GM18868 (cell line): ENCODE results near the gene CALHM1.
"Not testable (repeated sequence)": the region's sequence is repeated elsewhere in the genome, so short reads cannot be mapped to it uniquely, and the experiment has no call there.

ENCODE experiments used
- ATAC-seq: cut with Tn5 transposase; IDR thresholded peaks from one replicate; pipeline ENCODE4 v1.9.1; 2021; ENCODE audit warnings: mild to moderate bottlenecking, moderate library complexity; ENCODE audit not compliant: unreplicated experiment

Gene CALHM1

DNA sequence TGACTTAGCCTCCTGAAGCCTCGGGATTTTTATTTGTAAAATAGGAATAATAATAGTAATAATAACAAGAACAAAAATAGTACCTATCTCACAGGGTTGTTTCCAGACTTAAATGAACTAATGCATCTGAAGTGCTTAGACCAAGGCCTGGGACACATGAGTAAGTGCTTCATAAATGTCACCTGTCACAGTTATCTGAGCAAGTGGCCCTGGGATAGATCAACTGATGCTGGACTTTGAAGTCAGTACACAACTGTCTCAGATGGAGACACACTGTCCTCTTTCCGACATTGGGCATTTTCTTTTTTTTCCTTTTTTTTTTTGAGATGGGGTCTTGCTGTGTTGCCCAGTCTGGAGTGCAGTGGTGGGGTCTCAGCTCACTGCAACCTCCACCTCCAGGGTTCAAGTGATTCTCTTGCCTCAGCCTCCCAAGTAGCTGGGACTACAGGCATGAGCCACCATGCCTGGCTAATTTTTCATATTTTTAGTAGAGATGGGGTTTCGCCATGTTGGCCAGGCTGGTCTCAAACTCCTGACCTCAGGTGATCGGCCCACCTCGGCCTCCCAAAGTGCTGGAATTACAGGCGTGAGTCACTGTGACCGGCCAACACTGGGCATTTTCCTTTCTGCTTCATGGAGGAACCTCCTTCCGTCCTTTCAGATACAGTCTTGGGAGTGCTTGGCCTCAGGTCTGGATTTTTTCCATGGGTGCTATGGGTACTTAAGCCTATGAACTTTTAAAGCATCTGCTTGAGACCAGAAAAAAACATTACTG is 28.1 kb upstream of the CALHM1 start:
- not testable (repeated sequence) for ATAC-seq

DNA sequence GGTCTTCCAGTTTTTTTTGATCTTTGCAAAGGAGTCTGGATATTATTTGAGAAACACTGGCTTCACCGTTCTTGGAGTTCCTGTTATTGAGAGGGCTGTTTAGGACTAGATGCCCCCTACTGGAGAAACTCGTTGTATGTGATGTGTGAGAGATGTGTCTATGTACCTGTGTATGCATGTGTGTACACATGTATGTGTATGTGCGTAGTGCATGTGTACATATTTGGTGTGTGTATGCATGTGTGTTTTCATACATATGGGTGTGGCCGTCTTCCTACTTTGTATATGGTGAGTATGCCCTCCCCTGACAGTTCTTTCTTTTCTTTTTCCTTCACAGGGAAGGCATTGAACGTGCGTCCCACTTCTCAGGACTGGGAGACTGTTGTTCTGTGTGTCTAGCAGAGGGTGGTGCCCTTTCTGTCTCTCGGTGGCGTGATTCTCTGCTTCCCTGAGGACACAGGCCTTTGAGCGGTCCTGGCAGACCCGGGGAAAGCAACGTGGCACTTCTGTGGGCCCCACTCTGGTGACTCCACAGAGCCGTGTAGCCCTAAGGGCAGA is 23.4 kb upstream of the CALHM1 start:
- peak; percentile 79 for ATAC-seq

DNA sequence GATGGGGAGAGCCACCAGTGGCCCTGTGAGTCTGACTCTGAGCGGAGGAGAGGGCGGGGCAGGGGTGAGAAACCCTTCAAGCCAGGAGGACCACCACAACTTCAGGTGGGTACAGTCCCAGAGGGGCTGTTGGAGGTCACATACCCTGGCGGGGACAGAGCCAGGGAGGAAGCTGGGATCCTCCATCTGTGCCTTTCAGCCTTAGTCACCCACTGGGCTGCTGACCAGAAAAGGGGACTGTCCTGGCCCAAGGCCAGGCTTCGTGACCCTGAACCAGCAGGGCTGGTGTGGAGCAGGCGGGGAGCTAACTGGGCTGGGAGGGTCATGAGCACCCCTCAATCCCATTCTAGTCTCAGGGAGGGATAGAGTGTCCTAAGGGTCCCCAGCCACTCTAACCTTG is 21.8 kb upstream of the CALHM1 start:
- ATAC-seq: no peak

DNA sequence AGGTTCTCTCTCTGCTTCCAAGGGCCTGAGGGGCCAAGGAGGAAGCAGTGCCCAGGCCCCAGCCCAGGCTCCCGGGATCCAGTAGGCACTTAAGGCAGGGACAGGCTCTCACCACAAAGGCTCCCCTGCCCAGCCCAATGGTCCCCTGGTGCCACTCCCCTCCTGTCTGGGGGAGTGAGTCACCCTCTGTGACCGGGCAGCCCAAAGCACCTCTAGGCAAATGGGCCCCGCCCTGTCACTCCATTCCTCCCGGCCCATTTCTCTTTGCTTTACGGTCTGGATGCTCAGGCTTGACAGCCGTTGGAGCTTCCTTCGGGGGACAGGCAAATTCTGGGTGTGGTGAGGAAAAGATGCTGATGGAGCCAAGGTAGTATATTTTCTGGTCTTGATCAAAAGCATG is 20.4 kb upstream of the CALHM1 start, which contains the start of gene CALHM3:
TSS of gene CALHM3 (minus strand) at position 106 of the 400 bp plus-strand sequence. CDS start 208 bp downstream, outside the sequence.
- ATAC-seq: no peak

DNA sequence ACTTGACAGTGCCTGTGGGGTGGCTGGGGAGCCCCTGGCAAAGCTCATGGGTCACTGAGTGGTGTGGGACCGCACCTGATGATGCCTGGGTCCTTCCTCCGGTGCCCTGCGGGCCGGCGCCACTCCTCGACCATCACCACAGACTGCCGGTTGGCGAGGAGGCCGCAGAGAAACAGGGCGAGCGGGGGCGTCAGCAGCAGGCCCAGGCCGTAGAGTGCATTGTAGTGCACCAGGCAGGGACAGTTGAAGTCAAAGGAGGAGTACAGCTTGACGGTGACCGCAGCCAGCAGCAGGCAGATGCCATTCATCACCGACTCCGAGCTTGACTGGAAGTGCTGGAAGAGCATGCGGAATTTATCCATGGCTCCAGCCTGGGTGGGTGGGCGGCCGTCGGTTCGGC is 20.0 kb upstream of the CALHM1 start:
- ATAC-seq: no peak

DNA sequence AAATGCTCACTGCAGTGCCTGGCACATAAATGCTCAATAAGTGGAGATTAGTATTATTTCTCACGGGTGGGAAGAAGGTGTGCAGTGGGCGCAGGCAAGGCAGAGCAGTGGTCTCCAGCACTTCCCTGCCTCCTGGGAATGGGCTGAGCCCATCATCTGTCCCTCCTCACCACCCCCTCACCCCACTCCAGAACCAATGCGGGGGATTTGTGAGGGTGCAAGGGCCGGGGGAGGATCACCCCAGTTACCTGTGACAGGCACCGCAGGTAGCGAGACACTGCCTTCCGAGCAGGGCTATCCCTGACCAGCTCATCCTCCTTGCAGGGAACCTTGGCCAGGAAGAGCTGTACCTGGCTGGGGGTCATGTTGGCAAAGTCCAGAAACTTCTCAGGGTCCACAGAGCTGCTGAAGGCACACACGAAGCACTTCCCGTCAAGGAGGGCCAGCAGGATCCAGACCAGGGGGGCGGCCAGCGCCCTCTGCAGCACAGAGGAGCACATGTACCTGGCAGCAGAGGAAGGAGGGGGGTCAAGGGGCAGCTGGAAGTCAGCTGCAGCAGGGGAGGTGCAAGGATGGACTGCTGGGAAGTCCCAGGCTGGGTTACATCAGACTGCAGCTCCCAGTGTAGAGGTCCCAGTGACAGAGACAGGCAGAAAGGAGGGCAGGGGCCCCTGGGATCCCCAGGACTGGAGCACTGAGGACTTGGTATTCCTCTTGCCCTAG is 17.5 kb upstream of the CALHM1 start:
- ATAC-seq: no peak

DNA sequence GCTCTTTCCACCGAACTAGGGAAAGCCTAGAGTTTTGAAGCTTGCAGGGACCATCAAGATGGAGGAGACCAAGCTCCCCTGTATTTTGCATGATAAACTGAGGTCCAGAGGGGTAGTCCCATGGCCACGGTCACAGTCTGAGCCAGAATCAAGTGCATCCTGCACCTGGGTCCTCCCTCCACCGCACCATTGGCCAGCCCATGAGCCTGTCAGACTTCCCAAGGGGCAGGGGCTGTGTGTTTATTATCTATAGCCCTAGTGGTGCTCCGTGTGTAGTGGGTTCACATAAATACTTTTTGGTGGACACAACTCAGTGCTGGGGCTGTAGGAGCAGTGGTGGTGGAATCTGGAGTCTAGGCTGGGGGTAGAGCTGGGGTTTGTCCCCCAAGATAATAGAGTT is 16.7 kb upstream of the CALHM1 start:
- no peak for ATAC-seq

DNA sequence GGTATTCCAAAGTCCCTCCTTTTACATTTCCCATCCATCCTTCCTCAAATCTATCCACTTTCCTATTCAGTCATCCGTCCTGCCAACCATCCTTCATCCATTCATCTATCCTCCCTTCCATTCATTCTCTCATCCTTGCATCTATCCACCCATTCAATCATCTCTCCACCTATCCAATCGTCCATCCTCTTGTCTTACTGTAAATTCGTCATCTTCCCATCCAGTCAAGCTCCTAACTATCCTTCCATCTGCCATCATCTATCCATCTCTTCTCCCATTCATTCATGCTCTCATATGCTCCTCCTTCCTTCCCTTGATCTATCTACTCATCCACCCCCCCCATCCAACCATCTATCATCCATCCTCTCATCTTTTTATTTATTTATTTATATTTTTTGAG is 15.4 kb upstream of the CALHM1 start:
- no peak for ATAC-seq

DNA sequence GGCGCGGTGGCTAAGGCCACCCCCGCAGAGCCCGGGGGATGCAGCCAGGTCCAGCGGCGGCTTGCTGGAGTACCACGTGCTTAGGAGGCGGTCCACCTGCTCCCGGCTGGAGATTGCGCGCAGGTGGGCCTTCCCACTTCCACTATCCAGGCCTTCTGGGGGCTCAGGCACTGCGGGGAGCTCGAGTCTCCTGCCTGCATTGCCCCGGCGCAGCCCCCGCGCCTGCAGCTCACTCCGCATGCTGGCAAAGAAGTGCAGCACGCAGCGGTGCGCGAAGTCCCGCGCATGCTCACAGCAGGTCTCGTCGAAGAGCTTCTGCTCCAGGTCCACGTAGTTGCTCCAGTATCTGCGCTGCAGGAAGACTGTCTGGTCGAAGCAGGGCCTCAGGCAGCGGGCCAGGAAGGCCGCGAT is 14.6 kb upstream of the CALHM1 start:
- no peak for ATAC-seq

DNA sequence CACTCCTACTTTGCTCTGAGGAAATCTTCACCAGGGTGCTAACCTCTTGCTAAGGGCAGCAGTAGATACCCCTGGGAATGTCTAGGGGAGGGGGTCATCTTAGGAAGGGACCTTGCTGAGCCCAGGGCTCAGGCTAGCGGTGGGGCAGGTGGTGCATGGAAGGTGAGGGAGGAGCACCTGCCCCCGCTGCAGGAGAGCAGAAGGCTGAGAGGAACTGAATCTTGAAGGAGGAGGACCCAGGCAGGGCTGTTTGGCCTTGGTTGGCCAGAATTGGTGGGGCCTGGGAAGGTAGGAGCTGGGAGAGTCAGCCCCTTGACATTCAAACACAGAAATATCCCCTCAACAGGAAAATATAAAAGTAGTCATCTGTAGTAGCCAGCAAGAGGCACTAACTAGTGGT is 13.3 kb upstream of the CALHM1 start:
- peak; percentile 27 for ATAC-seq

DNA sequence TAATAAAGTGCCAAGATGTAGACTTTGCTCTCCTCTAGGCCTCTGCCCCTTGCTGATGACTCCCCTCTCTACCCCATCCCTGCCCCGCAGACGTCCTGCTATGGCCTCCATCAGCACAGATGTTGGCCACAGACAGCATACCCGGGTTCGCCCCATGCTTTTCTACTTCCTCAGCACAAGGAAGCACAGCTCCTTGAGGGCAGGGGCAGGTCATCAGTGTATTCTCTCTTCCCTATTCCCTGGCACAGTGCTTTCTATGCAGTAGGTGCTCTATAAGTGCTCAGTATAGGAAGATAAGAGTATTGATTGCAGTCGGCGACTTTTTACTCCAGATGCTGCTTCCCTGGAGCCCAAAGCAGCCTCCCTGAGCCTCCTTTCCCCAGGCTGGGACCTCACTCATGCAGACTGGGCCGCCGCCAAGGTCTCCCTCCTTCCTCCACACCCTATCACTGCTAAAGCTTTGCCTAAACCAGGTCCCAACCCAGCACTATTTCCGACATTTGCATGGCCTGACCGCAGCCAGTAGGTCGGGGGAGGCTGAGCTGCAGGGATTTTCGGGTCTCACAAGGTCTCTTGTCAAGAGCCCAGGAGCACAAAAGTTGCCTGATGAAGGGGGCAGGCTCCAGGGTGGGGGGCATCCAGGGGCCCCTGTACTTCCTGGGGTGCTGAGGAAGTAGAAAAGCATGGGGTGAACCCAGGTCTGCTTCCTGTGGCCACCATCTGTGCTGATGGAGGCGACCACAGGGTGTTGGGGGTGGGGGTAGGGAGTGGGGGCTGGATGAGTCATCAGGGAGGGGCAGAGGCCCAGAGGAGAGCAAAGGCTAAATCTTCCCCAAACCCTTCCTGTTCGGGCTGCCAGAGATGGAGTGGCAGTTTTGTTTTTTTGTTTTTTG is 12.3 kb upstream of the CALHM1 start:
- peak; percentile 70 for ATAC-seq

DNA sequence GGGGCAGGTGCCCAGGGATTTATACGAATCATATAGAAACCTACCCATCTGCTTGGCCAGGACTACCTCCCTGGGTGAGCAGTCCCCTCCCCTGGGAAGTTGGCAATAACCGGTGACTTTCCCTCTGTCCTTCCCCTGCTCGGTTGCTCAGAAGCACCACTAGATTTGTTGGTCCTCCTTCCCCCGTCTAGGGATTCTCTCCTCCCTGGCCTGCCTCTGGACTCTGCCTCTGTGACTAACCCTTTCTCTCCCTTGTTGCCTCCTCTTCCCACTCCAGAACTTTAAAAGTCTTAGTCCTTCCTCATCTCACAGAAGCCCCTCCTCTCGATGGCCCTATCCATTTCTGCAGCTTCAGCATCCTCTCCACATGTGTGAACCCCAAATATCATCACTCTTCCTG is 10.5 kb upstream of the CALHM1 start:
- ATAC-seq: no peak

DNA sequence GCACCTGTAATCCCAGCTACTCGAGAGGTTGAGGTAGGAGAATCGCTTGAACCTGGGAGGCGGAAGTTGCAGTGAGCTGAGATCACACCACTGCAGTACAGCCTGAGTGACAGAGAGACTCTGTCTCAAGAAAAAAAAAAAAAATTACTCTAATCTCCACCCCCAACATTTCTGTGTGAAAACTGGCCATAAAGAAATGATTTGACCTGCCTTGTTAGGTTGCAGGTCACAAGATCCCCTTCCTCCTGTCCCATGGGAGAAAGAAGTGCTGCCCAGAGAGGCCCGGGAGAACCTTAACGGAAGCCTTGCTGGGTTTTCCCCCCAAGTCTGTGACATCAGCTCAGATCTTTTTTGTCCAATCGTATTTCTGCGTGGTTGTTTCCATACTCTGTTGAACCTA is 8.7 kb upstream of the CALHM1 start:
- peak; percentile 37 for ATAC-seq

DNA sequence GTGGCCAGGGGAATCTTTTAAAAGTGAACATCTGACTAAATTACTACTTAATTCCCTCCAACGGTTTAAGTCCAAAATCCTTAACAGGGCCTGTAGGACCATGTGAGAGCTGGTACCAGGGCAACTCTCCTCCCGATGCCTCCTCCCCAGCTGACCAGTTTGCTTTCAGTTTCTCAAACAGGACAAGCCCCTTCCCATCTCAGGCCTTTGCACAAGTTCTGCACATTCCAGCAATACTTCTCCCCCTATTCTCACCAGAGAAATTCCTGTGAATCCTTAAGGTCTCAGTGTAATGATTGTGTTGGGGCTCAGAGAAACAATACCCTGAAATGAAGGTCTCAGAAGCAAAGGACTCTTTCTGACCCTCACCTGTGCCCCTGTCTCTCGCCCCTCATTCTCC is 8.0 kb upstream of the CALHM1 start:
- ATAC-seq: no peak

DNA sequence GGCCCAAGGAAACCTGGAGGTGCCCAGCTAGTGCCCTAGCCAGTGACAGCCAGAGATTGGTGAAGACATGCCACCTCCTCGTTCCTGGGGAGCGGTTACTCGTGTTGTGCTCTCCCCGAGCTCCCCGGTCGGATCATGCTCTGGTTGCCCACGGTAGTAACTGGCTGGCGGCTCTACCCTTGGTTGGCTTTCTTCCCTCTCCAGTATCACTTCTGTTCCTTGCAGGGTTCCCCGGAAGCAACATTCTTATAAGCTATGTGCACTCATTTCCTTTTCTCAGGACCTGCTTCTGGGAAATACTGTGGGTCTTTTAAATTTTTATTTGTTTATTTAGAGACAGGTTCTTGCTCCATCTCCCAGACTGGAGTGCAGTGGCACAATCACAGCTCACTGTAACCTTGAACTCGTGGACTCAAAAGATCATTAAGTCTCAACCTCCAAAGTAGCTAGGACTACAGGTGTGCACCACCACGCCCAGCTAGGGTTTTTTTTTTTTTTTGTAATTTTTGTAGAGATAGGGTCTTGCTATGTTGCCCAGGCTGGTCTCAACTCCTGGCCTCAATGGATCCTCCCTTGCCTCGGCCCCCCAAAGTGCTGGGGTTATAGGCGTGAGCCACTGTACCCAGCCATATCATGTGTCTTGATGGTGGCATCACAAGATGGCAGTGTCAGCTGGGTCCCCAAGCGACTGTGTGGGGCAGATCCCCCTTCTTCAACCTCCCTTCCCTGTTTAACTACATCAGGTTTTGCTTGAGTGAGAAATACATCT is 6.9 kb upstream of the CALHM1 start:
- no peak for ATAC-seq

DNA sequence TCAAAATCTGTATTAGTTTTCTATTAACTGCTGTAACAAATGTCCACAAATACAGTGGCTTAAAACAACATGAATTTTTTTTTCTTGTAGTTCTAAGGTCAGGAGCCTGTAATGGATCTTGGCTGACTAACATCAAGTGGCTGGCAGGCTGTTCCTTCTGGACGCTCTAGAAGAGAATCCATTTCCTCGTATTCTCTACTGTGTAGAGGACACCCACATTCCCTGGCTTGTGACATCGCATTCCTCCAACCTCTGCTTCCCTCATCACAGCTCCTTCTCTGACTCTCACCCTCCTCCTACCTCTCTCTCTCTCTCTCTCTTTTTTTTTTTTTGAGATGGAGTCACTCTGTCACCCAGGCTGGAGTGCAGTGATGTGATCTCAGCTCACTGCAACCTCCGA is 4.8 kb upstream of the CALHM1 start:
- ATAC-seq: no peak

DNA sequence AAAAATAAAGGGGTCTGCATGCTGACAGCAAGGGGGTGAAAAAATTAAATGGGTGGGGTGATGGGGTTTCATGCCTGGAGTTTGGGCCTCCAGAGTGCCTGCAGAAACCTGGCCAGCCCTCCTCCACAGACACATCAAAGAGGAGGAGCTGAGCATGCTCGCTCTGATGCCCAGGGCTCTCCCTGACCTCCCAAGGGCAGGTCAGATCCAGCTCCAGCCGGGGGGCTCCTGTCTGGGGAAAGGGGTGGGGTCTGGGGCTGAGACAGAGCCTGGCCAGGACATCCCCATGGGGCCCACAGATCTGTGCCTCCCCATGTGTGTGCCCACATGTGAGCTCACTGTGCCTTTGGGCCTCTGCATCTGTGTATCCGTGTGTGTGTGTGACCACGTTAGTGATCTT is 915 bp upstream of the CALHM1 start:
- ATAC-seq: no peak

DNA sequence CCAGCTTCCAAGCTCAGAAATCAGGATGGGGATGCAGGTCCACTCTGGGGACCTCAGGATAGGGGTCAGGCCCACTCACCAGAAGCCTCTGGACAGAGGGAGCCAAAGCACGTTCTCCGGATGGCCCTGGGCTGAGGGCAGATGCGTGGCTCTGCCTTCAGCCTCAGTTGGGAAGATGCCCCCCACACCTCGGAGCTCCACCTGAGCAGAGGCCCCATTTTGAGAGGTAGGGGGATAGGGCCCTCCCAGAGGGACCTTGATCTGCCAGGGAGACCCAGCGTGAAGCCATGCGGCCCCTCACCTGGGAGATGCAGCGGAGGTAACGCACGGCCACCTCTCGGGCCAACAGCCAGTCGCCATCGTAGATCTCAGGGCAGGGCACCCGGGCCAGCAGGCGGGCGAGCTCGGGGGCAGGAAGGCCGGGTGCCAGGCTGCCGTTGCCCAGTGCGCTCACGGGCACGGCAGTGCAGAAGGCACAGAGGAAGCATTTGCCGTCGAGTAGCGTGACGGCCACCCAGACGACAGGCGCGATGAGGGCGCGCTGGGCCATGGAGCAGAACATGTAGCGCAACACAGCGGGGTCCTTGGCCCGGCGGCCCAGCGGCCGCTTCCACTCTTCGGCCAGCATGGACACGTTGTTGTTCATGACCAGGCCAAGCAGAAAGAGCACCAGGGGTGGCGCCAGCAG is 660 bp downstream of the CALHM1 start:
- ATAC-seq: no peak

DNA sequence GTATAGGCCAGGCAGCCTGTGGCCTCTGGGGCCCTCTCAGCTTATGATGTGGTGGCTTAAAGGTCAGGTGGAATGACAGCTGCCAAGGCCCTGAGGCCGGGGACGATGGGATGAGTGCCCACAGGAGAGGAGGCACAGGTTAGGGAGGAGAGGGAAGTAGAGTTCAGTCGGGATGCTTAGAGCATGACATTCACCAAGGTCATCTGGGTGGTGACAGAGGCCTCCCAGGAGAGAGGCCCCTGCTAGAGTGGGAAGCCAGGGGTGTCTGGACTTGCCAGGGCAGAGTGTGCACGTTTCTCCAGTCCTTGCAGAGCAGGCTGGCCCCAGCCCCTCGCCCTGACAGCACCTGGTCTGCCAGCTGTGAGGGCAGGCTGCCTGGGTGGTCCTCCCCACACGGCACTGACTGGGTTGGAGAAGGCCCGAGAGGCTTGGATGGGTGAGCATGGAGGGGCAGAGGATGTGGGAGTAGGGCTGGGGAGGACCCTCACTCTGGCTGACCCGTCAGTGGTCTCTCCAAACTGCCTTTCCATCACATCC is 1.5 kb downstream of the CALHM1 start:
- ATAC-seq: no peak
